ENCODE results near the gene SLC19A1.

Gene SLC19A1

DNA sequence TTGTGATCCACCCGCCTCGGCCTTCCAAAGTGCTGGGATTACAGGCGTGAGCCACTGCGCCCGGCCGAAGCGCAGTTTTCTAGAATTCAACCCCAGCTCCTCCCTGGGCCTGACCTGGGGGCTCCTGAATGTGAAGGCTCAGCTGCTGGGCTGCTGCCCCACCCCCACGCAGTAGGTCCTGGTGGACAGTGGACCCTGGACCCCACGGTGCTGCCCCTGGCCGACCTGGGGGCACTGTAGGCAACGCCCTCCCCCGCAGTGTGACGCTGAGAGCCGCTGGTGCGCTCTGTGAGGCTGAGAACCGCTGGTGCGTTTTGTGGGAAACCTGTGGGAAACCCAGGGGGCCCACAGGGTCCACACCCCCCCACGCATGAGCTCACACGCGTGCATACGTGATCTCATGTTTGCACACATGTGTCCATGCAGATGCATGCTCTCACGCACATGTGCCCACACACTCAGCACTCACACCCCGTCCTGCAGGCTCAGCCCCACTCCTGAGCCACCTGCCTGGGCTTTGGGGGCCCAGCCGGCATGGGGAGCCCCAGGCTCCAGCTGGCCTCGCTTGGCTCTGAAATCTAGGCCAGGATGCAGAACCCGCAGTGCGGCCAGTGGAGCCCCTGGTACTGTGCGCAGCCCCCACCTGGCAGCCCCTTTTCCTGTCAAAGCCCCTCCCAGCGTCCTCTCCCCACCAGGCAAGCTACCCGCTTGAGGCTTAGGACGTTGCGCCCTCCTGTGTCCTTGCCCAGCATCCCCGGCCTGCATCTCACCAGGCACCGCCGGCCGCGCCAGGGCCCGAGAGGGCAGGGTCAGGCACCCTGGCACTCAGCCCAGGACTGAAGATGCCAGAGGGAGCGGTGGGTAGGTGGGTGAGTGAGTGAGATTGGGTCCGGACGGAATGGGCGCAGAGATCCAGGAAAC is 69.5 kb downstream of the SLC19A1 start:
- H3K9me3 ChIP-seq (ENCODE audit: control insufficient read depth, low read length): no peaks in the 10 kb centered on the region
- H3K27me3 ChIP-seq (ENCODE audit: control insufficient read depth, insufficient read depth, low read length): no peaks in the 10 kb centered on the region
- no peak overlapping the region for H3K27ac ChIP-seq
- no peak overlapping the region for H3K9ac ChIP-seq
- no peaks in the 10 kb centered on the region for H3K36me3 ChIP-seq (ENCODE audit: control insufficient read depth, insufficient read depth, low read length)
- H2AFZ ChIP-seq: no peak overlapping the region
- TF ChIP-seq, protein P1, sequence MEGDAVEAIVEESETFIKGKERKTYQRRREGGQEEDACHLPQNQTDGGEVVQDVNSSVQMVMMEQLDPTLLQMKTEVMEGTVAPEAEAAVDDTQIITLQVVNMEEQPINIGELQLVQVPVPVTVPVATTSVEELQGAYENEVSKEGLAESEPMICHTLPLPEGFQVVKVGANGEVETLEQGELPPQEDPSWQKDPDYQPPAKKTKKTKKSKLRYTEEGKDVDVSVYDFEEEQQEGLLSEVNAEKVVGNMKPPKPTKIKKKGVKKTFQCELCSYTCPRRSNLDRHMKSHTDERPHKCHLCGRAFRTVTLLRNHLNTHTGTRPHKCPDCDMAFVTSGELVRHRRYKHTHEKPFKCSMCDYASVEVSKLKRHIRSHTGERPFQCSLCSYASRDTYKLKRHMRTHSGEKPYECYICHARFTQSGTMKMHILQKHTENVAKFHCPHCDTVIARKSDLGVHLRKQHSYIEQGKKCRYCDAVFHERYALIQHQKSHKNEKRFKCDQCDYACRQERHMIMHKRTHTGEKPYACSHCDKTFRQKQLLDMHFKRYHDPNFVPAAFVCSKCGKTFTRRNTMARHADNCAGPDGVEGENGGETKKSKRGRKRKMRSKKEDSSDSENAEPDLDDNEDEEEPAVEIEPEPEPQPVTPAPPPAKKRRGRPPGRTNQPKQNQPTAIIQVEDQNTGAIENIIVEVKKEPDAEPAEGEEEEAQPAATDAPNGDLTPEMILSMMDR (IDR thresholded peaks at IDR 0.05): no peak
- H3K4me3 ChIP-seq (ENCODE audit: low read depth, low read length): no peak overlapping the region
- no peaks in the 10 kb centered on the region for H3K4me1 ChIP-seq
- H3K4me2 ChIP-seq (ENCODE audit: low read length): no peak overlapping the region
- H3K79me2 ChIP-seq: no peaks in the 10 kb centered on the region

DNA sequence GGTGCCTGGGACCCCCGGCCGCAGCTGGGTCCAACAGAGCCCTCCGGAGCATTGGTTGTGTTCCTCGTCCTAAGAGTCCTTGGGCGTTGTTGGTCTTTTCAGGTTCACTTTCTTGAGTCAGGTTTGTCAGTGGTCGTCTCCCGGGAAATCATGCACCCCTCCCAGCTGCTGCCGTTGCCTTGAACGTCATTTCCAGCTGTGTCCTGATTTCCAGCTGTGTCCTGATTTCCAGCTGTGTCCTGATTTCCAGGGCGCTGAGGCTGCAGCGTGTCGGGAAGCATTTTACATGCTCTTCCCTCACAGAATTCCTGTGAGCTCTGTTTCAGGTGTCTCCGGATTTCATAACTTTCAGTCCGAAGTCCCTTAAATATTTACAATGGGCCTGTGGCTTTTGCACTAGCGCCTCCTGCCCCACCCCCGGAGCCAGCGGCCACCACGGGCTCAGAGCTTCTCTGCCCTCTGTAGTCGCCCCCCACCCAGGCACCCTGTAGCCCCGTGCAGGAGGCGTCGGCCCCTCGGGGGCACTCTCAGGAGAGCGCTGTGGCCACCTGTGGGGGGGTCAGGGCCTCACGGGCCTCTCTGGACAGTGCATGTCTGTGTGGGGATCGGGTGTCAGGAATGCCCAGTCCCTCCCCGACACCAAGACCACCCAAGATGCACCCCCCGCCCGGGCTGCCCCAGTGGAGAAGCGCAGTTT is 70.6 kb downstream of the SLC19A1 start:
- Histone ChIP-seq H3K9ac (no peak overlapping the region), H3K4me3 (ENCODE audit: low read depth, low read length) (no peak overlapping the region), H3K27me3 (ENCODE audit: control insufficient read depth, insufficient read depth, low read length) (no peaks in the 10 kb centered on the region), H3K79me2 (no peaks in the 10 kb centered on the region), H3K4me1 (no peaks in the 10 kb centered on the region), H3K4me2 (ENCODE audit: low read length) (no peak overlapping the region), H2AFZ (no peak overlapping the region), H3K9me3 (ENCODE audit: control insufficient read depth, low read length) (no peaks in the 10 kb centered on the region), H3K36me3 (ENCODE audit: control insufficient read depth, insufficient read depth, low read length) (no peaks in the 10 kb centered on the region), H3K27ac (no peak overlapping the region)
- TF ChIP-seq, protein P1 (IDR thresholded peaks at IDR 0.05): no peak

DNA sequence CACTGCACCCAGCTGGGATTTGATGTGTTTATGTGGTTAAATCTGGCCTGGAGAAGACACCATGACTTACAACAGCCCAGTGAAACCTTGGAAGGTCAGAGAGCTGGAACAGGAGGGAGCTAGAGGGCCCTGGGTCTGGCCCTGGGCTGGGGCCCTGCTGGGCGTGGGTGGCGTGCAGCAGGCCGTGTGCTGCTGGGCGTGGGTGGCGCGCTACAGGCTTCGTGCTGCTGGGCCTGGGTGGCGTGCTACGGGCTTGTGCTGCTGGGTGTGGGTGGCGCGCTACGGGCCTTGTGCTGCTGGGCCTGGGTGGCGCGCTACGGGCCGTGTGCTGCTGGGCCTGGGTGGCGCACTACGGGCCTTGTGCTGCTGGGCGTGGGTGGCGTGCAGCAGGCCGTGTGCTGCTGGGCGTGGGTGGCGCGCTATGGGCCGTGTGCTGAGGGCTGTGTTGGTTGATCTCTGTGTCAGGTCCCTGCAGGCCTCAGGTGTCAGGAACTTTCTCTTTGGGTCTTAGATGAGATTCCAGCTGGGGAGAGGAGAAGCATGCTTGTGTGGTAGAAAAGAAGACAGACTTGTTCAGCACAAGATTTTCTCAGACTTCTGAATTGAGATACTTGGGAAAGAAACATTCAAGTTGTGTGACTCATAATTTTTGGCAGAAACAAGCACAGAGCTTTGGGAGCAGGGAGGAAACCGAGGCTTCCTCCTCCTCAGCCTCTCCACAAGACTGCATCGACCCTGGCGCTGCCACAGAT is 71.3 kb downstream of the SLC19A1 start:
- no peaks in the 10 kb centered on the region for H3K79me2 ChIP-seq
- H3K27ac ChIP-seq: peak overlapping the region; percentile 32
- H2AFZ ChIP-seq: no peak overlapping the region
- no peaks in the 10 kb centered on the region for H3K27me3 ChIP-seq (ENCODE audit: control insufficient read depth, insufficient read depth, low read length)
- H3K4me1 ChIP-seq: no peaks in the 10 kb centered on the region
- no peaks in the 10 kb centered on the region for H3K36me3 ChIP-seq (ENCODE audit: control insufficient read depth, insufficient read depth, low read length)
- no peaks in the 10 kb centered on the region for H3K9me3 ChIP-seq (ENCODE audit: control insufficient read depth, low read length)
- H3K4me2 ChIP-seq (ENCODE audit: low read length): no peak overlapping the region
- no peak overlapping the region for H3K9ac ChIP-seq
- no peak overlapping the region for H3K4me3 ChIP-seq (ENCODE audit: low read depth, low read length)
- TF ChIP-seq, protein P1 (IDR thresholded peaks at IDR 0.05): no peak

DNA sequence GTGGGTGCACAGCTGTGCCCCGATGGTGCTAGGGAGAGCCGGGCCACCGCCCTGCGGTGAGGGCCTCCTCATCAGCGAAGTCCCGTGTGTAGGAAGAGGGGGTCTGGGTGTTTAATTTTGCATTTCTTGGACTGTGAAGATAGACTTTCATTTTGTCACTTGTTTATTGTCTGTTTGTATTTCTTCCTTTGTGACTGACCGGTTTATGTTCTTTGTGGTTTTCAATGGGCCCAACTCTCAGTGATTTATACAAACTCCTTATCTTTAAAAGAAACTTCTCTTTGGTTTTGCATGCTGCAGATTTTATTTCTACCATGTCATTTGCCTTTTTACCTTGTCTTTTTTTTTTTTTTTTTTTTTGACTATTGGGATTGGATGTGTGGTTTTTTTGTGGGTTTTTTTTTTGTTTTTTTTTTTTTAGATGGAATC is 72.1 kb downstream of the SLC19A1 start:
- no peaks in the 10 kb centered on the region for H3K9me3 ChIP-seq (ENCODE audit: control insufficient read depth, low read length)
- H3K4me1 ChIP-seq: no peaks in the 10 kb centered on the region
- no peaks in the 10 kb centered on the region for H3K36me3 ChIP-seq (ENCODE audit: control insufficient read depth, insufficient read depth, low read length)
- H3K27me3 ChIP-seq (ENCODE audit: control insufficient read depth, insufficient read depth, low read length): no peaks in the 10 kb centered on the region
- no peak overlapping the region for H2AFZ ChIP-seq
- H3K9ac ChIP-seq: no peak overlapping the region
- TF ChIP-seq, protein P1 (IDR thresholded peaks at IDR 0.05): no peak
- no peak overlapping the region for H3K27ac ChIP-seq
- no peaks in the 10 kb centered on the region for H3K79me2 ChIP-seq
- no peak overlapping the region for H3K4me2 ChIP-seq (ENCODE audit: low read length)
- H3K4me3 ChIP-seq (ENCODE audit: low read depth, low read length): no peak overlapping the region
